Glomerular visceral epithelial cell (primary cell): Measurements from ENCODE around the gene NTSR1.

Source experiments
- DNase-seq: peaks from one replicate; pipeline ENCODE4 v3.0.0-alpha.2; 2016; ENCODE audit errors: extremely low spot score

The NTSR1 gene

GRCh38 chr20:62725596-62726268 is 17.1 kb downstream of the NTSR1 start:
- no peak for DNase-seq

- no peak for DNase-seq
Observed at GRCh38 chr20:62726276-62726675, 17.6 kb downstream of the NTSR1 start.

- DNase-seq: no peak
Observed at GRCh38 chr20:62726716-62727583, 18.3 kb downstream of the NTSR1 start.

GRCh38 chr20:62727584-62728027 is 19.0 kb downstream of the NTSR1 start:
- no peak for DNase-seq

GRCh38 chr20:62728028-62728780 is 19.6 kb downstream of the NTSR1 start:
- no peak for DNase-seq

GRCh38 chr20:62728781-62729300 is 20.2 kb downstream of the NTSR1 start:
- DNase-seq: no peak

- DNase-seq: no peak
Observed at GRCh38 chr20:62730481-62730880, 21.8 kb downstream of the NTSR1 start.

GRCh38 chr20:62732031-62732760 is 23.6 kb downstream of the NTSR1 start:
- DNase-seq: no peak

- no peak for DNase-seq
Observed at GRCh38 chr20:62732842-62733525, 24.3 kb downstream of the NTSR1 start.

- no peak for DNase-seq
Observed at GRCh38 chr20:62733526-62733842, 24.8 kb downstream of the NTSR1 start.

- no peak for DNase-seq
Observed at GRCh38 chr20:62733891-62734290, 25.3 kb downstream of the NTSR1 start.

- no peak for DNase-seq
Observed at GRCh38 chr20:62734326-62734725, 25.7 kb downstream of the NTSR1 start.

- no peak for DNase-seq
Observed at GRCh38 chr20:62734881-62735280, 26.2 kb downstream of the NTSR1 start.

- DNase-seq: no peak
Observed at GRCh38 chr20:62735331-62735821, 26.7 kb downstream of the NTSR1 start.

- DNase-seq: no peak
Observed at GRCh38 chr20:62736026-62736406, 27.4 kb downstream of the NTSR1 start.

GRCh38 chr20:62736407-62737071 is 27.9 kb downstream of the NTSR1 start:
- DNase-seq: no peak

- no peak for DNase-seq
Observed at GRCh38 chr20:62737271-62737811, 28.7 kb downstream of the NTSR1 start.

- no peak for DNase-seq
Observed at GRCh38 chr20:62738025-62738881, 29.6 kb downstream of the NTSR1 start.

- no peak for DNase-seq
Observed at GRCh38 chr20:62739067-62739466, 30.4 kb downstream of the NTSR1 start.
